Trophoblast cell (in vitro differentiated cells and primary cell): ENCODE measurements around the gene GCH1.
A peak's percentile ranks its signal among the peaks of the same experiment; 100 is the strongest.

ENCODE experiments used
- DNase-seq, 2 donors: peaks; one replicate each; pipeline ENCODE4 v3.0.0-alpha.2; 2016
- H2AFZ ChIP-seq: 2 replicates; pipeline ENCODE4 v1.6.1; 2013; ENCODE audit warnings: low read length, moderate library complexity, mild to moderate bottlenecking; ENCODE audit not compliant: insufficient read depth, poor library complexity
- H2AK5ac ChIP-seq: 2 replicates; pipeline ENCODE4 v1.6.1; 2013; ENCODE audit warnings: mild to moderate bottlenecking, low read length
- H2BK120ac ChIP-seq: 2 replicates; pipeline ENCODE4 v1.6.1; 2013; ENCODE audit warnings: low read length, mild to moderate bottlenecking, moderate library complexity; ENCODE audit not compliant: insufficient read depth, poor library complexity
- H2BK12ac ChIP-seq: 2 replicates; pipeline ENCODE4 v1.6.1; 2013; ENCODE audit warnings: mild to moderate bottlenecking, low read length, moderate library complexity
- H2BK5ac ChIP-seq: 2 replicates; pipeline ENCODE4 v1.6.1; 2013; ENCODE audit warnings: low read length, low read depth, moderate library complexity, mild to moderate bottlenecking; ENCODE audit not compliant: poor library complexity
- H3K14ac ChIP-seq: 2 replicates; pipeline ENCODE4 v1.6.1; 2013; ENCODE audit warnings: mild to moderate bottlenecking, low read length
- H3K18ac ChIP-seq: 2 replicates; pipeline ENCODE4 v1.6.1; 2013; ENCODE audit warnings: mild to moderate bottlenecking, low read length
- H3K23ac ChIP-seq: 2 replicates; pipeline ENCODE4 v1.6.1; 2013; ENCODE audit warnings: low read length
- H3K27ac ChIP-seq: 2 replicates; pipeline ENCODE4 v1.5.1; 2013; ENCODE audit warnings: low read depth, mild to moderate bottlenecking, inconsistent platforms, low read length, moderate library complexity
- H3K27me3 ChIP-seq: 2 replicates; pipeline ENCODE4 v1.6.1; 2013; ENCODE audit warnings: inconsistent platforms, mild to moderate bottlenecking, low read length, moderate library complexity; ENCODE audit not compliant: insufficient read depth
- H3K36me3 ChIP-seq, 2 experiments: 1 replicate in 1 of 2; 2 replicates in 1 of 2; pipeline ENCODE4 v1.6.1; 2013; ENCODE audit warnings: low read length in 2 of 2, mild to moderate bottlenecking in 2 of 2, moderate library complexity in 1 of 2; ENCODE audit not compliant: insufficient read depth in 2 of 2, control insufficient read depth in 1 of 2
- H3K4ac ChIP-seq: 2 replicates; pipeline ENCODE4 v1.6.1; 2013; ENCODE audit warnings: low read depth, mild to moderate bottlenecking, low read length, moderate library complexity
- H3K4me1 ChIP-seq, 2 experiments: 1 replicate in 1 of 2; 2 replicates in 1 of 2; pipeline ENCODE4 v1.6.1; 2013; ENCODE audit warnings: low read length in 2 of 2, mild to moderate bottlenecking in 2 of 2, moderate library complexity in 1 of 2; ENCODE audit not compliant: insufficient read depth in 2 of 2, control insufficient read depth in 1 of 2
- H3K4me2 ChIP-seq: 2 replicates; pipeline ENCODE4 v1.6.1; 2013; ENCODE audit warnings: inconsistent platforms, mild to moderate bottlenecking, low read length, moderate library complexity
- H3K4me3 ChIP-seq: 2 replicates; pipeline ENCODE4 v1.5.1; 2013; ENCODE audit warnings: mild to moderate bottlenecking, low read depth, low read length, inconsistent platforms
- H3K79me1 ChIP-seq: one replicate; pipeline ENCODE4 v1.6.1; 2013; ENCODE audit warnings: low read length
- H3K79me2 ChIP-seq: 2 replicates; pipeline ENCODE4 v1.6.1; 2013; ENCODE audit warnings: low read length, mild to moderate bottlenecking; ENCODE audit not compliant: control insufficient read depth, insufficient read depth, poor library complexity
- H3K9ac ChIP-seq: 2 replicates; pipeline ENCODE4 v1.6.1; 2013; ENCODE audit warnings: mild to moderate bottlenecking, low read length
- H3K9me3 ChIP-seq: 2 replicates; pipeline ENCODE4 v1.6.1; 2013; ENCODE audit warnings: low read depth, mild to moderate bottlenecking, control low read depth, inconsistent platforms, low read length; ENCODE audit not compliant: insufficient read depth
- H4K12ac ChIP-seq: 2 replicates; pipeline ENCODE4 v1.6.1; 2013; ENCODE audit warnings: low read depth, mild to moderate bottlenecking, low read length, moderate library complexity
- H4K8ac ChIP-seq: 2 replicates; pipeline ENCODE4 v1.6.1; 2013; ENCODE audit warnings: low read depth, mild to moderate bottlenecking, low read length, moderate library complexity
- H4K91ac ChIP-seq: one replicate; pipeline ENCODE4 v1.6.1; 2013; ENCODE audit warnings: low read depth, mild to moderate bottlenecking, low read length, moderate library complexity
- WGBS: extraction: QIAGEN DNeasy Blood & Tissue Kit; methylation state at CpG from one replicate; pipeline ENCODE4 v1.1.7; 2013; ENCODE audit warnings: missing lambda C conversion rate; ENCODE audit not compliant: insufficient read length, insufficient coverage; ENCODE audit errors: extremely low coverage; 5-methylcytosine and 5-hydroxymethylcytosine counted together

GCH1 gene

GRCh38 chr14:54894995-54895394 lies 7.6 kb downstream of the GCH1 start:
- Histone ChIP-seq H4K12ac (no peak overlapping the region), H3K36me3 (no peaks in the 10 kb centered on the region), H3K14ac (no peak overlapping the region), H3K4me1 (no peaks in the 10 kb centered on the region), H3K23ac (no peak overlapping the region), H3K27ac (no peak overlapping the region), H3K9ac (no peak overlapping the region), H2AFZ (no peak overlapping the region), H2BK12ac (no peak overlapping the region), H2BK5ac (no peak overlapping the region), H3K18ac (no peak overlapping the region), H3K79me1 (no peaks in the 10 kb centered on the region), H3K4me2 (no peak overlapping the region), H3K27me3 (no peaks in the 10 kb centered on the region), H2AK5ac (no peak overlapping the region), H3K4ac (no peak overlapping the region), H4K8ac (no peak overlapping the region), H4K91ac (no peak overlapping the region), H3K79me2 (no peaks in the 10 kb centered on the region), H3K9me3 (no peaks in the 10 kb centered on the region), H2BK120ac (no peak overlapping the region), H3K4me3 (no peak overlapping the region)
- WGBS = no CpG with 5 or more reads among the region's 3 CpGs
- peak in 1 of 2 donors; percentile 47 for DNase-seq

DNA sequence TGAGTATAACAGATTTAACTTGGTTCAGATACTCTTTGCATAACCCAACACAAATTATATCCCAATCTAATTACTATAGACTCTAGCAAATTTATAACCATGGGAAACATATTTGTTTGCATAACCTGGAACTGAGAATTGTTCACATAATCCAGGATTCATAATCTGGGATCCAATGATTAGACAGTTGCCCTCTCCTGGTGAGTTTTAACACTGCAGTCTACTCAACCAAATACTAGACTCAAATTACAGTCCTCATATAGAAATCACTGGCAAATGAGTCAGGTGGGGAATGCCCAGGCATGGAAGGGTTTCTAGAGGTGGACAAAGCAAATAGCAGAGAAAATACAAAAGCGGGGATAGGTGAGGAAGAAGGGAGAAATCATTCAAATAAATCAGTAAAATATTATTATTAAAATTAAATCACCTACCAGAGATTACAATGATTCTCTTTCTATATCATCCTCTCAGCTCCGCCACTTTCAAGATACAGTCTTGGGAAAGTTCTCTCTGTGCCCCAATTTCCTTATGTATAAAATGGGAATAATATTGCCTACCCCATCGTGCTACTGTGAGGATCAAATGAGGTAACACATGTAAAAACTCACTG lies 9.4 kb downstream of the GCH1 start:
- Histone ChIP-seq H2AK5ac (no peak overlapping the region), H3K4me2 (no peak overlapping the region), H3K14ac (no peak overlapping the region), H3K27me3 (no peaks in the 10 kb centered on the region), H3K4me1 (no peaks in the 10 kb centered on the region), H3K79me2 (no peaks in the 10 kb centered on the region), H2BK120ac (no peak overlapping the region), H2AFZ (no peak overlapping the region), H3K23ac (no peak overlapping the region), H3K36me3 (no peaks in the 10 kb centered on the region), H3K4ac (no peak overlapping the region), H2BK12ac (no peak overlapping the region), H3K9me3 (no peaks in the 10 kb centered on the region), H3K79me1 (no peaks in the 10 kb centered on the region), H2BK5ac (no peak overlapping the region), H4K91ac (no peak overlapping the region), H4K12ac (no peak overlapping the region), H3K27ac (no peak overlapping the region), H3K9ac (no peak overlapping the region), H3K18ac (no peak overlapping the region), H3K4me3 (no peak overlapping the region), H4K8ac (no peak overlapping the region)
- peak; percentile 75 to 95 for DNase-seq
- no CpG with 5 or more reads among the region's 3 CpGs for WGBS

GRCh38 chr14:54891471-54892245 lies 11.0 kb downstream of the GCH1 start:
- H2BK120ac ChIP-seq = no peak overlapping the region
- WGBS = no CpG with 5 or more reads among the region's 10 CpGs

GRCh38 chr14:54890788-54891187 lies 11.8 kb downstream of the GCH1 start:
- peak in 1 of 2 donors; percentile 26 for DNase-seq
- H3K36me3 ChIP-seq = no peaks in the 10 kb centered on the region
- H2BK120ac ChIP-seq = no peak overlapping the region
- no peaks in the 10 kb centered on the region for H3K4me1 ChIP-seq
- H3K4ac ChIP-seq = no peak overlapping the region
- no peak overlapping the region for H3K9ac ChIP-seq
- H3K9me3 ChIP-seq = no peaks in the 10 kb centered on the region
- no peak overlapping the region for H2BK5ac ChIP-seq
- H3K4me2 ChIP-seq = no peak overlapping the region
- H3K23ac ChIP-seq = no peak overlapping the region
- H4K12ac ChIP-seq = no peak overlapping the region
- no peak overlapping the region for H3K4me3 ChIP-seq
- H2AFZ ChIP-seq = no peak overlapping the region
- WGBS = no CpG with 5 or more reads among the region's 1 CpG
- no peak overlapping the region for H3K18ac ChIP-seq
- no peak overlapping the region for H2AK5ac ChIP-seq
- H3K14ac ChIP-seq = no peak overlapping the region
- no peak overlapping the region for H4K91ac ChIP-seq
- no peaks in the 10 kb centered on the region for H3K27me3 ChIP-seq
- no peak overlapping the region for H4K8ac ChIP-seq
- no peak overlapping the region for H3K27ac ChIP-seq
- H3K79me1 ChIP-seq = no peaks in the 10 kb centered on the region
- no peak overlapping the region for H2BK12ac ChIP-seq
- no peaks in the 10 kb centered on the region for H3K79me2 ChIP-seq

More at GRCh38 chr14:54891471-54892245, 11.0 kb downstream of the GCH1 start:
- Histone ChIP-seq H3K79me1 (no peaks in the 10 kb centered on the region), H3K4me2 (no peak overlapping the region), H2BK12ac (no peak overlapping the region), H3K18ac (no peak overlapping the region), H3K4ac (no peak overlapping the region), H3K23ac (no peak overlapping the region), H3K27me3 (no peaks in the 10 kb centered on the region), H3K27ac (no peak overlapping the region), H3K4me3 (no peak overlapping the region), H3K9me3 (no peaks in the 10 kb centered on the region), H3K9ac (no peak overlapping the region), H4K8ac (no peak overlapping the region), H2BK5ac (no peak overlapping the region), H3K14ac (no peak overlapping the region), H3K79me2 (no peaks in the 10 kb centered on the region), H2AFZ (no peak overlapping the region), H4K91ac (no peak overlapping the region), H3K4me1 (no peaks in the 10 kb centered on the region), H3K36me3 (no peaks in the 10 kb centered on the region), H2AK5ac (no peak overlapping the region), H4K12ac (no peak overlapping the region)
- peak; percentile 81 to 88 for DNase-seq
